GM23248 (cell line): ENCODE measurements around the gene RNF114.

Experiments
- EZH2 ChIP-seq: fragments of 200-600 bp; sonication (generic); IDR thresholded peaks from 2 replicates; pipeline ENCODE4 v1.6.1; 2018; ENCODE audit warnings: antibody characterized with exemption, mild to moderate bottlenecking; ENCODE audit not compliant: insufficient read depth, poor library complexity, severe bottlenecking
- EZH2phosphoT487 ChIP-seq: fragments of 200-600 bp; sonication (generic); IDR thresholded peaks from 2 replicates; pipeline ENCODE4 v1.6.1; 2018; ENCODE audit warnings: antibody characterized with exemption, moderate library complexity, mild to moderate bottlenecking, low read depth; ENCODE audit not compliant: insufficient read depth

GRCh38 chr20:49908258-49908565, 28.0 kb upstream of the RNF114 start:
- no peak for TF ChIP-seq EZH2
- TF ChIP-seq EZH2phosphoT487 = no peak
